IMR-90 (cell line): ENCODE measurements around the gene ADAMTS6. TPM values are rescaled to one million over a fixed set of nuclear protein-coding genes. Genes with fewer than 3 reads are reported as not detected.

Experiments used
- ATAC-seq: fragments of 200-7000 bp; cut with Tn5 transposase; 2 replicates; pipeline ENCODE4 v1.9.1; 2020; ENCODE audit warnings: low read depth, mild to moderate bottlenecking, moderate library complexity
- BruUV-seq: library from RNA; stranded (reverse); fragments of 400-500 nt; replicated peaks from 2 replicates; lab custom pipeline; 2021; lab: Mats Ljungman, UMichigan
- CTCF ChIA-PET: fragments of 300-600 bp; formaldehyde crosslinking; extraction: SDS; loops from one replicate; lab custom pipeline; 2021; ENCODE audit warnings: antibody characterized with exemption; lab: Yijun Ruan, JAX
- POLR2A ChIA-PET: fragments of 300-600 bp; sonication (Branson Sonifier 250); formaldehyde crosslinking; loops from one replicate; lab custom pipeline; 2022; ENCODE audit warnings: antibody characterized with exemption; ENCODE audit not compliant: unreplicated experiment; lab: Charles Lee
- DNase-seq: peaks from one replicate; pipeline ENCODE4 v3.0.0; 2013
- H2AFZ ChIP-seq: replicated peaks from 2 replicates; pipeline ENCODE3; 2013; ENCODE audit warnings: low read length, mild to moderate bottlenecking; ENCODE audit not compliant: poor library complexity
- H2AK5ac ChIP-seq: 2 replicates; pipeline ENCODE4 v1.6.1; 2013; ENCODE audit warnings: low read depth, low read length, inconsistent platforms
- H2AK9ac ChIP-seq: replicated peaks from 2 replicates; pipeline ENCODE3; 2013; ENCODE audit warnings: mild to moderate bottlenecking, low read depth, low read length, moderate library complexity; ENCODE audit not compliant: poor library complexity
- H2BK120ac ChIP-seq: 2 replicates; pipeline ENCODE4 v1.6.1; 2013; ENCODE audit warnings: low read depth, low read length, inconsistent platforms
- H2BK15ac ChIP-seq: 3 replicates; pipeline ENCODE4 v1.6.1; 2013; ENCODE audit warnings: low read depth, low read length, inconsistent platforms
- H2BK20ac ChIP-seq: 2 replicates; pipeline ENCODE4 v1.6.1; 2013; ENCODE audit warnings: low read depth, mild to moderate bottlenecking, inconsistent platforms, low read length, moderate library complexity
- H2BK5ac ChIP-seq: 2 replicates; pipeline ENCODE4 v1.6.1; 2013; ENCODE audit warnings: mild to moderate bottlenecking, low read depth, low read length, inconsistent platforms; ENCODE audit not compliant: poor library complexity, severe bottlenecking
- H3K14ac ChIP-seq: replicated peaks from 2 replicates; pipeline ENCODE4 v1.6.1; 2013; ENCODE audit warnings: low read depth, low read length, inconsistent platforms
- H3K18ac ChIP-seq: 2 replicates; pipeline ENCODE4 v1.6.1; 2013; ENCODE audit warnings: low read depth, low read length, control low read depth
- H3K23ac ChIP-seq: 2 replicates; pipeline ENCODE4 v1.6.1; 2013; ENCODE audit warnings: low read depth, low read length, inconsistent platforms
- H3K27ac ChIP-seq: 2 replicates; pipeline ENCODE4 v1.5.1; 2013; ENCODE audit warnings: mild to moderate bottlenecking, control low read depth, low read length; ENCODE audit not compliant: insufficient read depth
- H3K27me3 ChIP-seq: 2 replicates; pipeline ENCODE4 v1.6.1; 2013; ENCODE audit warnings: low read length; ENCODE audit not compliant: control insufficient read depth, insufficient read depth
- H3K36me3 ChIP-seq: 2 replicates; pipeline ENCODE4 v1.6.1; 2013; ENCODE audit warnings: low read length, mixed read lengths; ENCODE audit not compliant: control insufficient read depth, insufficient read depth
- H3K4ac ChIP-seq: 2 replicates; pipeline ENCODE4 v1.6.1; 2013; ENCODE audit warnings: low read depth, low read length, inconsistent platforms
- H3K4me1 ChIP-seq: 2 replicates; pipeline ENCODE4 v1.6.1; 2013; ENCODE audit warnings: low read length, mixed read lengths; ENCODE audit not compliant: control insufficient read depth, insufficient read depth
- H3K4me2 ChIP-seq: 2 replicates; pipeline ENCODE4 v1.6.1; 2013; ENCODE audit warnings: low read depth, mild to moderate bottlenecking, control low read depth, low read length, moderate library complexity
- H3K4me3 ChIP-seq: 2 replicates; pipeline ENCODE4 v1.5.1; 2013; ENCODE audit warnings: low read depth, mild to moderate bottlenecking, control low read depth, low read length, moderate library complexity; ENCODE audit not compliant: insufficient read depth
- H3K56ac ChIP-seq: 2 replicates; pipeline ENCODE4 v1.6.1; 2013; ENCODE audit warnings: low read length, inconsistent platforms; ENCODE audit not compliant: insufficient read depth; ENCODE audit errors: extremely low read depth
- H3K79me1 ChIP-seq, 2 experiments: 2 replicates each; pipeline ENCODE4 v1.6.1; 2013; ENCODE audit warnings: low read length in 2 of 2, inconsistent platforms in 1 of 2, low read depth in 1 of 2
- H3K9ac ChIP-seq: 2 replicates; pipeline ENCODE4 v1.6.1; 2013; ENCODE audit warnings: low read depth, low read length, control low read depth
- H3K9me1 ChIP-seq: 2 replicates; pipeline ENCODE4 v1.6.1; 2013; ENCODE audit warnings: low read length, inconsistent platforms; ENCODE audit not compliant: insufficient read depth
- H3K9me3 ChIP-seq: 2 replicates; pipeline ENCODE4 v1.6.1; 2013; ENCODE audit warnings: low read length; ENCODE audit not compliant: control insufficient read depth, insufficient read depth
- H4K20me1 ChIP-seq: 2 replicates; pipeline ENCODE4 v1.6.1; 2013; ENCODE audit warnings: low read length, inconsistent platforms; ENCODE audit not compliant: insufficient read depth
- H4K5ac ChIP-seq: 2 replicates; pipeline ENCODE4 v1.6.1; 2013; ENCODE audit warnings: mild to moderate bottlenecking, low read depth, low read length, control low read depth
- H4K8ac ChIP-seq, 2 experiments: 2 replicates each; pipeline ENCODE4 v1.6.1; 2013; ENCODE audit warnings: low read depth in 2 of 2, low read length in 2 of 2, control low read depth in 1 of 2, inconsistent platforms in 1 of 2
- H4K91ac ChIP-seq: 2 replicates; pipeline ENCODE4 v1.6.1; 2013; ENCODE audit warnings: low read depth, low read length, inconsistent platforms; ENCODE audit not compliant: insufficient read depth
- CEBPB ChIP-seq: IDR thresholded peaks from 2 replicates; pipeline ENCODE4 v1.6.1; 2012; ENCODE audit warnings: low read depth, low read length, improper control_type of control experiment
- CTCF ChIP-seq: conservative IDR thresholded peaks from 2 replicates; pipeline ENCODE4 v1.5.1; 2012; ENCODE audit warnings: mild to moderate bottlenecking, low read depth, low read length, improper control_type of control experiment
- FOS ChIP-seq: fragments of 150-350 bp; IDR thresholded peaks from 2 replicates; pipeline ENCODE4 v1.6.1; 2016; ENCODE audit warnings: low read depth, low read length
- MAFK ChIP-seq: IDR thresholded peaks from 2 replicates; pipeline ENCODE4 v1.6.1; 2012; ENCODE audit warnings: low read depth, low read length, improper control_type of control experiment
- MAZ ChIP-seq: IDR thresholded peaks from 2 replicates; pipeline ENCODE4 v1.6.1; 2012; ENCODE audit warnings: low read depth, mild to moderate bottlenecking, low read length, improper control_type of control experiment, moderate library complexity, borderline replicate concordance
- MXI1 ChIP-seq: IDR thresholded peaks from 2 replicates; pipeline ENCODE4 v1.6.1; 2012; ENCODE audit warnings: low read depth, mild to moderate bottlenecking, low read length, moderate library complexity, borderline replicate concordance
- NFE2L2 ChIP-seq: fragments of 150-350 bp; IDR thresholded peaks from 2 replicates; pipeline ENCODE4 v1.6.1; 2016; ENCODE audit warnings: low read depth, mild to moderate bottlenecking, low read length
- POLR2A ChIP-seq: IDR thresholded peaks from 2 replicates; pipeline ENCODE4 v1.6.1; 2012; ENCODE audit warnings: mild to moderate bottlenecking, low read depth, low read length
- RCOR1 ChIP-seq: IDR thresholded peaks from 2 replicates; pipeline ENCODE4 v1.6.1; 2012; ENCODE audit warnings: mild to moderate bottlenecking, low read length, improper control_type of control experiment; ENCODE audit not compliant: insufficient replicate concordance
- RFX5 ChIP-seq: IDR thresholded peaks from 2 replicates; pipeline ENCODE4 v1.8.0; 2012; ENCODE audit warnings: low read depth, mild to moderate bottlenecking, low read length, moderate library complexity
- SMC3 ChIP-seq: fragments of 150-350 bp; IDR thresholded peaks from 2 replicates; pipeline ENCODE4 v1.6.1; 2016; ENCODE audit warnings: low read depth, mild to moderate bottlenecking, antibody characterized with exemption, low read length, moderate library complexity
- WGBS, 2 experiments: methylation state at CpG; one replicate each; pipeline versions ENCODE4 v1.1.5 to v1.1.7; 2013; ENCODE audit warnings: missing lambda C conversion rate in 2 of 2; ENCODE audit not compliant: insufficient read length in 1 of 2; ENCODE audit errors: extremely low coverage in 2 of 2; 5-methylcytosine and 5-hydroxymethylcytosine counted together
- dilution Hi-C: fragments of 300-500 bp; cut with HindIII; formaldehyde crosslinking; loops from one replicate; pipeline ENCODE4 v1.14.3; 2018; ENCODE audit warnings: low sequenced_read_pairs; ENCODE audit not compliant: unreplicated experiment
- in situ Hi-C: fragments of 300-500 bp; cut with MboI; formaldehyde crosslinking; loops from 3 replicates; pipeline ENCODE4 v1.14.3; 2019; ENCODE audit warnings: low sequenced_read_pairs, inconsistent platforms, mixed read lengths
- intact Hi-C: fragments of 100-400 bp; cut with micrococcal nuclease; formaldehyde crosslinking; loops from 2 replicates; pipeline ENCODE4 v1.10.0; 2022
- polyA plus RNA-seq, 3 experiments: library from polyadenylated mRNA; depleted of rRNA; stranded (reverse); fragments of >200 nt; gene quantifications; 2 replicates each; pipeline ENCODE4 v1.2.3, GENCODE V29; 2012; ENCODE audit warnings: low replicate concordance in 1 of 3
- total RNA-seq: library from RNA; depleted of rRNA; stranded (reverse); fragments of >200 nt; gene quantifications from 2 replicates; pipeline ENCODE4 v1.2.3, GENCODE V29; 2012
- TF ChIP-seq, protein P1 (sequence below): fragments of 150-350 bp; IDR thresholded peaks from 2 replicates; pipeline ENCODE4 v1.6.1; 2016; ENCODE audit warnings: low read depth, mild to moderate bottlenecking, low read length, moderate library complexity, borderline replicate concordance

The ADAMTS6 gene
- total and polyA plus RNA-seq, 2 of the 4 experiments (the other 2 are of a cell fraction): 23.9 to 173 TPM

DNA sequence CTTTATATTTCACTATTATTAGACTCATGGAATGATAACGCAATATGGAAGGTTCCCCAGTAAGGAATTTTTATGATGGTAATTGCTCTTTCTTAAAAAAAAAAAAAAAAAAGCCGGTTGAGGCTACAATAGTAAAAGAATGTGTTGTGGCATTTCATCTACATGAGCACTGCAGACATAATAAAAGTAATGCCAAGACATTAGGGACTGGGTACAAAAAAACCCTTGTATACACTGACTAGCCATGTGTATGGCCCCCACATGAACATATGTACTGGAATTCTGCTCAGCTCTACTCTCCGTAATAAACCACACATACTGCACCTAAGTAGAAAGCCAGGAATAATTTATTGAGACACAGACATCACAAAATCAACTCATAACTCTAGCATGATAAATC is 218.4 kb downstream of the ADAMTS6 start:
- no peak overlapping the region for H3K4me3 ChIP-seq
- no peak overlapping the region for H2BK20ac ChIP-seq
- H2BK5ac ChIP-seq: peak overlapping the region; percentile 21
- H3K79me1 ChIP-seq: peaks cover 0 to 4% of the 10 kb centered on the region in 2 experiments; a peak in 1 of 4 replicates
- no peak overlapping the region for H3K56ac ChIP-seq
- no peak overlapping the region for H3K18ac ChIP-seq
- ChIA-PET CTCF (interaction anchor here (0.6 to 0.9 kb wide), 3 partner anchors 18 to 625 kb away, joined by 3 read pairs; no protein-coding TSS in a partner anchor), POLR2A (no interaction called here)
- no peak overlapping the region for H3K23ac ChIP-seq
- no peaks in the 10 kb centered on the region for H3K9me3 ChIP-seq
- H4K91ac ChIP-seq: no peak overlapping the region
- peaks cover 3% of the 10 kb centered on the region; the same call in 1 of the 2 replicates for H3K9me1 ChIP-seq
- H3K4me2 ChIP-seq: no peak overlapping the region
- no peak overlapping the region for H4K8ac ChIP-seq
- H3K4me1 ChIP-seq: peaks cover 6% of the 10 kb centered on the region
- H4K5ac ChIP-seq: no peak overlapping the region
- peaks cover 2% of the 10 kb centered on the region for H3K36me3 ChIP-seq
- dilution Hi-C loops (no loop called here), intact Hi-C loops (no loop called here), in situ Hi-C loops (no loop called here)
- no peak overlapping the region for H2BK120ac ChIP-seq
- no peak overlapping the region for H2AFZ ChIP-seq
- DNase-seq: peak; percentile 20
- ATAC-seq: no peak
- no peak overlapping the region for H2AK5ac ChIP-seq
- no peak overlapping the region for H2AK9ac ChIP-seq
- H2BK15ac ChIP-seq: no peak overlapping the region
- H3K4ac ChIP-seq: no peak overlapping the region
- TF ChIP-seq POLR2A (no peak), CEBPB (no peak), RFX5 (no peak), MXI1 (no peak), MAZ (no peak), SMC3 (no peak), CTCF (no peak), FOS (no peak), NFE2L2 (no peak), MAFK (no peak), RCOR1 (no peak)
- TF ChIP-seq, protein P1, sequence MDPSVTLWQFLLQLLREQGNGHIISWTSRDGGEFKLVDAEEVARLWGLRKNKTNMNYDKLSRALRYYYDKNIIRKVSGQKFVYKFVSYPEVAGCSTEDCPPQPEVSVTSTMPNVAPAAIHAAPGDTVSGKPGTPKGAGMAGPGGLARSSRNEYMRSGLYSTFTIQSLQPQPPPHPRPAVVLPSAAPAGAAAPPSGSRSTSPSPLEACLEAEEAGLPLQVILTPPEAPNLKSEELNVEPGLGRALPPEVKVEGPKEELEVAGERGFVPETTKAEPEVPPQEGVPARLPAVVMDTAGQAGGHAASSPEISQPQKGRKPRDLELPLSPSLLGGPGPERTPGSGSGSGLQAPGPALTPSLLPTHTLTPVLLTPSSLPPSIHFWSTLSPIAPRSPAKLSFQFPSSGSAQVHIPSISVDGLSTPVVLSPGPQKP: no peak
- no peak overlapping the region for H3K9ac ChIP-seq
- H3K14ac ChIP-seq: no peak overlapping the region
- no TSS peak for BruUV-seq
- H4K20me1 ChIP-seq: no peaks in the 10 kb centered on the region
- H3K27ac ChIP-seq: no peak overlapping the region
- no peaks in the 10 kb centered on the region for H3K27me3 ChIP-seq
- no CpG with 5 or more reads among the region's 3 CpGs for WGBS, 2 experiments
